Right atrium auricular region (tissue), 2 donors: ENCODE measurements around the gene ZSCAN25. TPM values are rescaled to one million over a fixed set of nuclear protein-coding genes. Genes with fewer than 3 reads are reported as not detected.

Experiments used
- DNase-seq: peaks from one replicate; pipeline ENCODE4 v3.0.0-alpha.2; 2019; ENCODE audit warnings: low spot score
- H3K27ac ChIP-seq, 2 donors: fragments of 200-600 bp; sonication (generic); 1 replicate in 1 of 2; 2 replicates in 1 of 2; pipeline ENCODE4 v1.5.1; 2016 to 2019
- H3K27me3 ChIP-seq, 2 donors: fragments of 200-600 bp; sonication (generic); one replicate each; pipeline versions ENCODE4 v1.5.1 to v1.6.0; 2017 to 2019
- H3K36me3 ChIP-seq: fragments of 200-600 bp; sonication (generic); one replicate; pipeline ENCODE4 v1.5.1; 2016
- H3K4me1 ChIP-seq, 2 donors: fragments of 200-600 bp; sonication (generic); one replicate each; pipeline versions ENCODE4 v1.5.1 to v1.6.0; 2017 to 2019
- H3K4me3 ChIP-seq, 2 donors: fragments of 200-600 bp; sonication (generic); 1 replicate in 1 of 2; 2 replicates in 1 of 2; pipeline ENCODE4 v1.5.1; 2017 to 2019; ENCODE audit warnings: mild to moderate bottlenecking in 1 of 2, moderate library complexity in 1 of 2
- H3K9me3 ChIP-seq, 2 donors: fragments of 200-600 bp; sonication (generic); one replicate each; pipeline ENCODE4 v1.5.1; 2019
- total RNA-seq, 2 donors: library from RNA; depleted of rRNA; stranded (reverse); fragments of >200 nt; gene quantifications; one replicate each; pipeline ENCODE4 v1.1.0, GENCODE V29; 2016
- TF ChIP-seq, protein P1 (sequence below), 2 donors: fragments of 200-600 bp; sonication (generic); IDR thresholded peaks; one replicate each; pipeline ENCODE4 v1.5.1; 2019; ENCODE audit warnings: antibody characterized with exemption in 2 of 2

ZSCAN25 gene
- total RNA-seq, 2 donors from 2014 or later, result 6.0 to 6.1 TPM

DNA sequence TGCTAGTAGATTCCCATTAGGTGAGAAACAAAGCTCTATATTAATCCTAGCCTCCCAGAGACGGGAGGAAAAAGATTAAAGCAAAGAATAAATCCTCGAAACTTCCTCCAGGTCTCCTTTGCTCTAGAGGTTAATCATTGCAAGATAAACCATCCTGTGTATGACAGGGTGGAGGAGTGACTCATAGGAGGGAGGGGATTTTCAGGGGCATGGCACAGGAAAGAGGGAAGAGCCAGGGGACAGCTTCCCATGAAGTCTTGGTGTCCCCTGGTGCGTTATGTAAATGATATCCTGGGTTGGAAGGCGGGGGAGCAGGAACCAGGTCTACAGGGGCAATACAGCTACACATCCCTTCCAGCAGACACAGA, 62.3 kb downstream of the ZSCAN25 start:
- no peak overlapping the region for H3K4me3 ChIP-seq

DNA sequence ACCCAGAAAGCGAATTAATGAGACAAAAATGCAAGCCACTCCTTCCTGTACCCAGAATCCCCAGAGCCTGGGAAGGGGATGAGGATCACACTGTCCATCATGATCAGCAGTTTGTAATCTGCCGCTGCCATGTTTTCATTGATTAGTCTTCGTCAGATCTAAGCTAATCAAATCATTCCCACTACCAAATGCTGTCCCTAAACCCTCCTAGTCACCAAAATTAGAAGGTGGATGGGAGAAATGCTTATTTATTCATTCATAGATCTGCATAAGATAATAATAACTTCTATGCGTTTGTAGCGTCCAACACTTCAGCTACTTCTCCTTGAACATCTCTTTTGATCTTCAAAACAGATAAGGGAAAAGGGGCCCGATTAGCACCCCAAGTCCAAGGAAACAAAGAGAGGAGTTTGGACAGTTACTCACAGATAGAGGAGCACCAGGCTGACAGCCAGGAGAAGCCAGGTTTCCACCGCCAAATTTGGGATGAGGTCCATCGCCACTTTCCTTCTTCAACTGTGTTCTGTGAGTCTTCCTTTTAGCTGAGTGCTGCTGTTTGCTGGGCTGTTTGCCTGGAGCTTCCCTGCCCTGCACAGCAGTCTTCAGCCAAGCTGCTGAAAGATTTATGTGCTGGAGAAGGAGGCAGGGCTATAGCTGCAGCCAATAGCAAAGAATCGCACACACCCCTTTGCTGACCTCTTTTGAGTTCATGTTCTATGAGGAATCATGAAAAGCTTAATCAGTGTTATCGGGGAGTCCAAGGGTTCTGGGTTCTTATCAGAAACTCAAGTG, 62.9 kb downstream of the ZSCAN25 start, which contains the start of gene CYP3A5:
CYP3A5 (minus strand) TSS at position 597 of the 792 bp plus-strand sequence; CDS start at position 497, 100 bp downstream.
- Histone ChIP-seq H3K27me3 (no peaks in the 10 kb centered on the region), H3K27ac (no peak within 1 kb of the TSS), H3K36me3 (no peaks in the 10 kb centered on the region), H3K4me1 (no peaks in the 10 kb centered on the region), H3K4me3 (no peak within 1 kb of the TSS), H3K9me3 (peaks cover 0 to 8% of the 10 kb centered on the region in 2 donors)
- TF ChIP-seq, protein P1, sequence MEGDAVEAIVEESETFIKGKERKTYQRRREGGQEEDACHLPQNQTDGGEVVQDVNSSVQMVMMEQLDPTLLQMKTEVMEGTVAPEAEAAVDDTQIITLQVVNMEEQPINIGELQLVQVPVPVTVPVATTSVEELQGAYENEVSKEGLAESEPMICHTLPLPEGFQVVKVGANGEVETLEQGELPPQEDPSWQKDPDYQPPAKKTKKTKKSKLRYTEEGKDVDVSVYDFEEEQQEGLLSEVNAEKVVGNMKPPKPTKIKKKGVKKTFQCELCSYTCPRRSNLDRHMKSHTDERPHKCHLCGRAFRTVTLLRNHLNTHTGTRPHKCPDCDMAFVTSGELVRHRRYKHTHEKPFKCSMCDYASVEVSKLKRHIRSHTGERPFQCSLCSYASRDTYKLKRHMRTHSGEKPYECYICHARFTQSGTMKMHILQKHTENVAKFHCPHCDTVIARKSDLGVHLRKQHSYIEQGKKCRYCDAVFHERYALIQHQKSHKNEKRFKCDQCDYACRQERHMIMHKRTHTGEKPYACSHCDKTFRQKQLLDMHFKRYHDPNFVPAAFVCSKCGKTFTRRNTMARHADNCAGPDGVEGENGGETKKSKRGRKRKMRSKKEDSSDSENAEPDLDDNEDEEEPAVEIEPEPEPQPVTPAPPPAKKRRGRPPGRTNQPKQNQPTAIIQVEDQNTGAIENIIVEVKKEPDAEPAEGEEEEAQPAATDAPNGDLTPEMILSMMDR (IDR thresholded peaks at IDR 0.05), result no peak
- DNase-seq, result no peak

More for the DNA sequence above, 62.3 kb downstream of the ZSCAN25 start:
- TF ChIP-seq, protein P1 (IDR thresholded peaks at IDR 0.05), result no peak
- DNase-seq, result no peak
- Histone ChIP-seq H3K27ac (no peak overlapping the region), H3K36me3 (no peaks in the 10 kb centered on the region), H3K27me3 (no peaks in the 10 kb centered on the region), H3K4me1 (no peaks in the 10 kb centered on the region), H3K9me3 (peaks cover 0 to 8% of the 10 kb centered on the region in 2 donors)

Other genes with a start within 250 kb of the ZSCAN25 start
- gene ARPC1B, start 242.2 kb upstream of the ZSCAN25 start, total RNA-seq, result 100 to 1,000 TPM in 1 of 2 donors, 10 to 100 TPM in 1; 53.0 to 115 TPM
- gene PDAP1, start 208.3 kb upstream of the ZSCAN25 start, total RNA-seq, result 10 to 100 TPM; 70.9 to 93.3 TPM
- gene BUD31, start 208.0 kb upstream of the ZSCAN25 start, total RNA-seq, result 10 to 100 TPM; 36.7 to 57.0 TPM
- 1 to 10 TPM; 4.6 to 5.3 TPM for gene PTCD1, start 178.1 kb upstream of the ZSCAN25 start, total RNA-seq
- 10 to 100 TPM; 12.4 to 18.8 TPM for gene CPSF4, start 178.0 kb upstream of the ZSCAN25 start, total RNA-seq
- 1,000 to 10,000 TPM; 2,443 to 2,651 TPM for gene ATP5MF, start 150.8 kb upstream of the ZSCAN25 start, total RNA-seq
- 1 to 10 TPM in 1 of 2 donors, under 1 TPM in 1; 0.48 to 2.6 TPM for gene ZNF789, start 144.1 kb upstream of the ZSCAN25 start, total RNA-seq
- gene ZNF394, start 116.7 kb upstream of the ZSCAN25 start, total RNA-seq, result 10 to 100 TPM; 10.8 to 20.2 TPM
- gene ZKSCAN5, start 112.3 kb upstream of the ZSCAN25 start, total RNA-seq, result 1 to 10 TPM; 5.4 to 6.3 TPM
- gene FAM200A, start 64.8 kb upstream of the ZSCAN25 start, total RNA-seq, result 1 to 10 TPM; 4.6 to 5.0 TPM
- gene ZNF655, start 58.3 kb upstream of the ZSCAN25 start, total RNA-seq, result 10 to 100 TPM; 36.2 to 41.9 TPM
- not detected for gene TMEM225B, start 18.7 kb upstream of the ZSCAN25 start, total RNA-seq
- gene CYP3A5, start 63.0 kb downstream of the ZSCAN25 start, total RNA-seq, result 1 to 10 TPM in 1 of 2 donors, under 1 TPM in 1; 0.59 to 1.2 TPM
- gene CYP3A7, start 118.2 kb downstream of the ZSCAN25 start, total RNA-seq, result 1 to 10 TPM in 1 of 2 donors, under 1 TPM in 1; 0.82 to 2.0 TPM
- gene CYP3A4, start 167.2 kb downstream of the ZSCAN25 start, total RNA-seq, result under 1 TPM in 1 of 2 donors, not detected in 1; 0.43 TPM
- under 1 TPM in 1 of 2 donors, not detected in 1; 0.28 TPM for gene CYP3A43, start 211.1 kb downstream of the ZSCAN25 start, total RNA-seq